ENCODE results near the gene CAMK2B. TPM values are rescaled to one million over a fixed set of nuclear protein-coding genes. Genes with fewer than 3 reads are reported as not detected.

Gene CAMK2B
- total RNA-seq, 1 donor from 2014 or later, result 8.4 TPM

GRCh38 chr7:44291066-44291732 is 34.2 kb downstream of the CAMK2B start:
- peaks cover 28% of the 10 kb centered on the region for H3K27me3 Mint-ChIP-seq
- no peak overlapping the region for H3K4me3 Mint-ChIP-seq
- H3K36me3 Mint-ChIP-seq, result no peaks in the 10 kb centered on the region
- no peaks in the 10 kb centered on the region for H3K9me3 Mint-ChIP-seq
- no peak for TF ChIP-seq CTCF (conservative IDR thresholded peaks at IDR 0.05)
- no peak overlapping the region for H3K27ac Mint-ChIP-seq
- peak; percentile 64 for DNase-seq (ENCODE audit: extremely low spot score, unreplicated experiment)
- peaks cover 4% of the 10 kb centered on the region for H3K4me1 Mint-ChIP-seq (ENCODE audit: unreplicated experiment)

- H3K36me3 Mint-ChIP-seq, result no peaks in the 10 kb centered on the region
- peaks cover 21% of the 10 kb centered on the region for H3K27me3 Mint-ChIP-seq
- TF ChIP-seq CTCF (conservative IDR thresholded peaks at IDR 0.05), result no peak
- H3K4me1 Mint-ChIP-seq (ENCODE audit: unreplicated experiment), result peaks cover 4% of the 10 kb centered on the region
- H3K4me3 Mint-ChIP-seq, result no peak overlapping the region
- DNase-seq (ENCODE audit: extremely low spot score, unreplicated experiment), result no peak
- H3K9me3 Mint-ChIP-seq, result no peaks in the 10 kb centered on the region
- peak overlapping the region; percentile 53 for H3K27ac Mint-ChIP-seq
These were observed 35.2 kb downstream of the CAMK2B start for GRCh38 chr7:44290252-44290620.

GRCh38 chr7:44289341-44290251 is 35.8 kb downstream of the CAMK2B start:
- TF ChIP-seq CTCF (conservative IDR thresholded peaks at IDR 0.05), result no peak
- H3K4me3 Mint-ChIP-seq, result no peak overlapping the region
- peaks cover 4% of the 10 kb centered on the region for H3K4me1 Mint-ChIP-seq (ENCODE audit: unreplicated experiment)
- H3K27me3 Mint-ChIP-seq, result peaks cover 14% of the 10 kb centered on the region
- peak; percentile 63 for DNase-seq (ENCODE audit: extremely low spot score, unreplicated experiment)
- H3K27ac Mint-ChIP-seq, result peak overlapping the region; percentile 53
- no peaks in the 10 kb centered on the region for H3K36me3 Mint-ChIP-seq
- no peaks in the 10 kb centered on the region for H3K9me3 Mint-ChIP-seq

- H3K9me3 Mint-ChIP-seq, result no peaks in the 10 kb centered on the region
- H3K36me3 Mint-ChIP-seq, result no peaks in the 10 kb centered on the region
- no peak overlapping the region for H3K27ac Mint-ChIP-seq
- peak; percentile 62 for DNase-seq (ENCODE audit: extremely low spot score, unreplicated experiment)
- TF ChIP-seq CTCF (conservative IDR thresholded peaks at IDR 0.05), result no peak
- peaks cover 7% of the 10 kb centered on the region for H3K27me3 Mint-ChIP-seq
- H3K4me1 Mint-ChIP-seq (ENCODE audit: unreplicated experiment), result peaks cover 4% of the 10 kb centered on the region
- H3K4me3 Mint-ChIP-seq, result no peak overlapping the region
These were observed 36.5 kb downstream of the CAMK2B start for GRCh38 chr7:44288811-44289340.

- no peaks in the 10 kb centered on the region for H3K9me3 Mint-ChIP-seq
- H3K36me3 Mint-ChIP-seq, result no peaks in the 10 kb centered on the region
- no peak for DNase-seq (ENCODE audit: extremely low spot score, unreplicated experiment)
- TF ChIP-seq CTCF (conservative IDR thresholded peaks at IDR 0.05), result no peak
- no peak overlapping the region for H3K27ac Mint-ChIP-seq
- H3K27me3 Mint-ChIP-seq, result peaks cover 3% of the 10 kb centered on the region
- H3K4me3 Mint-ChIP-seq, result no peak overlapping the region
- peaks cover 4% of the 10 kb centered on the region for H3K4me1 Mint-ChIP-seq (ENCODE audit: unreplicated experiment)
These were observed 37.1 kb downstream of the CAMK2B start for GRCh38 chr7:44288381-44288685.

Data from type B pancreatic cell (in vitro differentiated cells).